GM23338 (cell line): Measurements from ENCODE around the gene SRGN. TPM values are rescaled to one million over a fixed set of nuclear protein-coding genes. Genes with fewer than 3 reads are reported as not detected.

Experiments
- ATAC-seq: fragments of 200-7000 bp; cut with Tn5 transposase; 3 replicates; pipeline ENCODE4 v1.9.1; 2020
- DNase-seq: peaks from one replicate; pipeline ENCODE4 v3.0.0-alpha.2; 2015; ENCODE audit warnings: low spot score
- H2AFZ ChIP-seq: fragments of 200-600 bp; sonication (generic); 2 replicates; pipeline ENCODE4 v1.8.0; 2016; ENCODE audit warnings: antibody characterized with exemption, mild to moderate bottlenecking, moderate library complexity
- H3F3A ChIP-seq: fragments of 200-600 bp; sonication (generic); replicated peaks from 2 replicates; pipeline ENCODE4 v1.8.0; 2017; ENCODE audit warnings: antibody characterized with exemption, mixed run types, low read depth
- H3K27ac ChIP-seq: fragments of 200-600 bp; sonication (generic); 2 replicates; pipeline ENCODE4 v1.6.1; 2016; ENCODE audit warnings: low read depth
- H3K27me3 ChIP-seq: fragments of 200-600 bp; sonication (generic); 2 replicates; pipeline ENCODE4 v1.8.0; 2016; ENCODE audit warnings: mild to moderate bottlenecking, mixed run types, moderate library complexity; ENCODE audit not compliant: insufficient read depth
- H3K36me3 ChIP-seq: fragments of 200-600 bp; sonication (generic); 2 replicates; pipeline ENCODE4 v1.8.0; 2016; ENCODE audit warnings: mild to moderate bottlenecking; ENCODE audit not compliant: insufficient read depth
- H3K4me1 ChIP-seq: fragments of 200-600 bp; sonication (generic); 2 replicates; pipeline ENCODE4 v1.8.0; 2016; ENCODE audit warnings: mild to moderate bottlenecking, moderate library complexity; ENCODE audit not compliant: insufficient read depth
- H3K4me2 ChIP-seq: fragments of 200-600 bp; sonication (generic); 2 replicates; pipeline ENCODE4 v1.7.1; 2017; ENCODE audit warnings: mixed run types
- H3K4me3 ChIP-seq: fragments of 200-600 bp; sonication (generic); 2 replicates; pipeline ENCODE4 v1.6.1; 2016; ENCODE audit warnings: mixed run types
- H3K79me2 ChIP-seq: fragments of 200-600 bp; sonication (generic); replicated peaks from 2 replicates; pipeline ENCODE4 v1.8.0; 2017; ENCODE audit warnings: mild to moderate bottlenecking; ENCODE audit not compliant: insufficient read depth
- H3K9me2 ChIP-seq: fragments of 200-600 bp; sonication (generic); 2 replicates; pipeline ENCODE4 v1.8.0; 2017; ENCODE audit not compliant: insufficient read depth
- H4K20me1 ChIP-seq: fragments of 200-600 bp; sonication (generic); replicated peaks from 2 replicates; pipeline ENCODE4 v1.8.0; 2017; ENCODE audit warnings: mild to moderate bottlenecking; ENCODE audit not compliant: insufficient read depth
- H3K27ac Mint-ChIP-seq: 2 replicates; pipeline ENCODE4 v1.8.0; 2020; ENCODE audit warnings: inconsistent platforms, mild to moderate bottlenecking, moderate library complexity, mixed read lengths
- H3K27me3 Mint-ChIP-seq: 3 replicates; pipeline ENCODE4 v1.8.0; 2022; ENCODE audit warnings: low read depth, mild to moderate bottlenecking, moderate library complexity, mixed read lengths, inconsistent platforms; ENCODE audit not compliant: insufficient read depth, poor library complexity
- H3K36me3 Mint-ChIP-seq: 3 replicates; pipeline ENCODE4 v1.8.0; 2021; ENCODE audit warnings: low read depth, mild to moderate bottlenecking, inconsistent platforms, moderate library complexity, mixed read lengths
- H3K4me1 Mint-ChIP-seq: 3 replicates; pipeline ENCODE4 v1.8.0; 2020; ENCODE audit warnings: mild to moderate bottlenecking, inconsistent platforms, mixed read lengths
- H3K4me3 Mint-ChIP-seq: 3 replicates; pipeline ENCODE4 v1.8.0; 2021; ENCODE audit warnings: moderate library complexity, mild to moderate bottlenecking, inconsistent platforms, mixed read lengths
- H3K9me3 Mint-ChIP-seq: 3 replicates; pipeline ENCODE4 v1.8.0; 2020; ENCODE audit warnings: moderate library complexity, mild to moderate bottlenecking, inconsistent platforms, mixed read lengths
- CREB1 ChIP-seq: fragments of 250-450 bp; sonication (Bioruptor Pico); IDR thresholded peaks from 2 replicates; pipeline ENCODE4 v1.5.0; 2020; ENCODE audit warnings: low read depth, mild to moderate bottlenecking, moderate library complexity
- ETS1 ChIP-seq: IDR thresholded peaks from 2 replicates; pipeline ENCODE4 v1.6.1; 2016; ENCODE audit warnings: antibody characterized with exemption
- NANOG ChIP-seq: IDR thresholded peaks from 2 replicates; pipeline ENCODE4 v1.6.1; 2016; ENCODE audit warnings: antibody characterized with exemption, borderline replicate concordance
- POLR2AphosphoS5 ChIP-seq: IDR thresholded peaks from 2 replicates; pipeline ENCODE4 v1.6.1; 2016; ENCODE audit warnings: antibody characterized with exemption, low read depth
- REST ChIP-seq: IDR thresholded peaks from one replicate; pipeline ENCODE4 v1.6.1; 2018; ENCODE audit warnings: antibody characterized with exemption; ENCODE audit not compliant: unreplicated experiment
- STAT1 ChIP-seq: IDR thresholded peaks from one replicate; pipeline ENCODE4 v1.6.1; 2016; ENCODE audit warnings: antibody characterized with exemption; ENCODE audit not compliant: unreplicated experiment
- ZNF114 ChIP-seq: fragments of 250-450 bp; sonication (Bioruptor Pico); IDR thresholded peaks from 2 replicates; pipeline ENCODE4 v1.5.0; 2020; ENCODE audit warnings: mild to moderate bottlenecking, moderate library complexity
- ZNF331 ChIP-seq: fragments of 250-450 bp; sonication (Bioruptor Pico); IDR thresholded peaks from 2 replicates; pipeline ENCODE4 v1.5.0; 2020; ENCODE audit warnings: low read depth, mild to moderate bottlenecking, moderate library complexity
- polyA plus RNA-seq: library from polyadenylated mRNA; unstranded; fragments of >200 nt; fragmentation: Nextera tagmentation; extraction: Ambion mirVana; gene quantifications from 2 replicates; pipeline ENCODE4 v1.2.1, GENCODE V29; 2016
- total RNA-seq: library from RNA; depleted of rRNA; stranded (reverse); fragments of >200 nt; shearing (Covaris generic); gene quantifications from 2 replicates; pipeline ENCODE4 v1.2.3, GENCODE V29; 2014

The SRGN gene
- total and polyA plus RNA-seq, 2 experiments from 2014 or later = not detected

- Histone ChIP-seq H3K27ac (no peak overlapping the region), H3K4me2 (no peak overlapping the region), H3K4me1 (no peaks in the 10 kb centered on the region), H4K20me1 (no peaks in the 10 kb centered on the region), H3K27me3 (no peaks in the 10 kb centered on the region), H3K9me2 (no peaks in the 10 kb centered on the region), H2AFZ (no peak overlapping the region), H3K4me3 (no peak overlapping the region), H3K36me3 (no peaks in the 10 kb centered on the region), H3K79me2 (no peaks in the 10 kb centered on the region), H3F3A (no peaks in the 10 kb centered on the region)
- Mint-ChIP-seq H3K9me3 (no peaks in the 10 kb centered on the region), H3K4me1 (peaks cover 5% of the 10 kb centered on the region; the same call in 2 of the 3 replicates), H3K4me3 (no peak overlapping the region), H3K27ac (no peak overlapping the region), H3K27me3 (peaks cover 6% of the 10 kb centered on the region), H3K36me3 (no peaks in the 10 kb centered on the region)
- ATAC-seq (no peak), DNase-seq (no peak)
- TF ChIP-seq REST (no peak), ETS1 (no peak), CREB1 (CRISPR knock-in tag) (no peak)
These were observed 22.2 kb upstream of the SRGN start for GRCh38 chr10:69065406-69066361.

- DNase-seq (no peak), ATAC-seq (no peak)
- Histone ChIP-seq H3F3A (no peaks in the 10 kb centered on the region), H3K79me2 (no peaks in the 10 kb centered on the region), H3K27me3 (no peaks in the 10 kb centered on the region), H3K4me3 (no peak overlapping the region), H4K20me1 (no peaks in the 10 kb centered on the region), H2AFZ (no peak overlapping the region), H3K4me1 (no peaks in the 10 kb centered on the region), H3K4me2 (no peak overlapping the region), H3K9me2 (no peaks in the 10 kb centered on the region), H3K36me3 (no peaks in the 10 kb centered on the region), H3K27ac (no peak overlapping the region)
- no peak overlapping the region for H3K4me3 Mint-ChIP-seq
- H3K27me3 Mint-ChIP-seq = peaks cover 6% of the 10 kb centered on the region
- no peak overlapping the region for H3K27ac Mint-ChIP-seq
- no peaks in the 10 kb centered on the region for H3K36me3 Mint-ChIP-seq
- peaks cover 5% of the 10 kb centered on the region; the same call in 2 of the 3 replicates for H3K4me1 Mint-ChIP-seq
- no peaks in the 10 kb centered on the region for H3K9me3 Mint-ChIP-seq
- no peak for TF ChIP-seq POLR2AphosphoS5
- no peak for TF ChIP-seq NANOG
- no peak for TF ChIP-seq ZNF114 (CRISPR knock-in tag)
- TF ChIP-seq STAT1 = no peak
- TF ChIP-seq ZNF331 (CRISPR knock-in tag) = no peak
- TF ChIP-seq REST = no peak
These were observed 20.7 kb upstream of the SRGN start for GRCh38 chr10:69067189-69067588.
